Measurements from ENCODE around the gene EFNA1.

EFNA1 gene

DNA sequence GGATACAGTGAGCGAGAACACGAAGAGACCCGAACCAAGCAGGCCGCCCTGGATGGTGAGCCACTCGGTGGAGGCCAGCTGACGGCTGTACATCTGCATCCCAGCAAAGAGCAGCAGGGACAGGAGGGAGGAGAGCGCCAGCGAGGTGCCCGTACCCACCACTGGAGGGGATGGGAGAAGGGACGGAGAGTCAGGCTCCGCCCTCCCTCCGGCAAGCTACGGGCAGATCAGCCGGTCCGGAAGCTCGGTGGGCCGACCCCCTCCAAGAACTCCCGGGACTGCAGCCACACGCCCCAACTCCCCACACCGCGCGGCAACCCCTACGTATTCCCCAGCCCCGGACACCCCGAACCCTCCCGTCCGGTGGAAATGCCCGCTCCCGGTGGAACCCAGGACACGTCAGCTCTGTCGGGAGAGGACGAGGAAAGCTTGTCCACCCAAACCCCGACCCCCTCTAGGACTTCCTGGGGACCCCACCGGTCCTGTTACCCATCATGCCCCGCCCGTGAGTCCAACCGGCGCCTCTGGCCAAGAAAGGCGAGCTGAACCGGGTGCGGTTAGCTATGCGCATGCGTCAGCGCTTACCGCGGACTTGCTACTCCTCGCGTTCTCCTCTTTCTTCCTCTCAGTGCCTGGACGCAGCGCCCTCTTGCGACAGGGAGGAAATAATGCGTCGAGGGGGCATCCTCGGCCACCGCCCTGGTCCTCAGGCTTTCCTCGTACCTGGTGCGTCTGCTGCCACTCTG, 45.2 kb downstream of the EFNA1 start, which contains the start of gene KRTCAP2 (continued):
- TF ChIP-seq, protein P1, sequence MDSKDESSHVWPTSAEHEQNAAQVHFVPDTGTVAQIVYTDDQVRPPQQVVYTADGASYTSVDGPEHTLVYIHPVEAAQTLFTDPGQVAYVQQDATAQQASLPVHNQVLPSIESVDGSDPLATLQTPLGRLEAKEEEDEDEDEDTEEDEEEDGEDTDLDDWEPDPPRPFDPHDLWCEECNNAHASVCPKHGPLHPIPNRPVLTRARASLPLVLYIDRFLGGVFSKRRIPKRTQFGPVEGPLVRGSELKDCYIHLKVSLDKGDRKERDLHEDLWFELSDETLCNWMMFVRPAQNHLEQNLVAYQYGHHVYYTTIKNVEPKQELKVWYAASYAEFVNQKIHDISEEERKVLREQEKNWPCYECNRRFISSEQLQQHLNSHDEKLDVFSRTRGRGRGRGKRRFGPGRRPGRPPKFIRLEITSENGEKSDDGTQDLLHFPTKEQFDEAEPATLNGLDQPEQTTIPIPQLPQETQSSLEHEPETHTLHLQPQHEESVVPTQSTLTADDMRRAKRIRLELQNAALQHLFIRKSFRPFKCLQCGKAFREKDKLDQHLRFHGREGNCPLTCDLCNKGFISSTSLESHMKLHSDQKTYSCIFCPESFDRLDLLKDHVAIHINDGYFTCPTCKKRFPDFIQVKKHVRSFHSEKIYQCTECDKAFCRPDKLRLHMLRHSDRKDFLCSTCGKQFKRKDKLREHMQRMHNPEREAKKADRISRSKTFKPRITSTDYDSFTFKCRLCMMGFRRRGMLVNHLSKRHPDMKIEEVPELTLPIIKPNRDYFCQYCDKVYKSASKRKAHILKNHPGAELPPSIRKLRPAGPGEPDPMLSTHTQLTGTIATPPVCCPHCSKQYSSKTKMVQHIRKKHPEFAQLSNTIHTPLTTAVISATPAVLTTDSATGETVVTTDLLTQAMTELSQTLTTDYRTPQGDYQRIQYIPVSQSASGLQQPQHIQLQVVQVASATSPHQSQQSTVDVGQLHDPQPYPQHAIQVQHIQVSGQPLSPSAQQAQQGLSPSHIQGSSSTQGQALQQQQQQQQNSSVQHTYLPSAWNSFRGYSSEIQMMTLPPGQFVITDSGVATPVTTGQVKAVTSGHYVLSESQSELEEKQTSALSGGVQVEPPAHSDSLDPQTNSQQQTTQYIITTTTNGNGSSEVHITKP (tag by site-specific recombination; IDR thresholded peaks at IDR 0.05) = peak; percentile 69
- TF ChIP-seq, protein P2, sequence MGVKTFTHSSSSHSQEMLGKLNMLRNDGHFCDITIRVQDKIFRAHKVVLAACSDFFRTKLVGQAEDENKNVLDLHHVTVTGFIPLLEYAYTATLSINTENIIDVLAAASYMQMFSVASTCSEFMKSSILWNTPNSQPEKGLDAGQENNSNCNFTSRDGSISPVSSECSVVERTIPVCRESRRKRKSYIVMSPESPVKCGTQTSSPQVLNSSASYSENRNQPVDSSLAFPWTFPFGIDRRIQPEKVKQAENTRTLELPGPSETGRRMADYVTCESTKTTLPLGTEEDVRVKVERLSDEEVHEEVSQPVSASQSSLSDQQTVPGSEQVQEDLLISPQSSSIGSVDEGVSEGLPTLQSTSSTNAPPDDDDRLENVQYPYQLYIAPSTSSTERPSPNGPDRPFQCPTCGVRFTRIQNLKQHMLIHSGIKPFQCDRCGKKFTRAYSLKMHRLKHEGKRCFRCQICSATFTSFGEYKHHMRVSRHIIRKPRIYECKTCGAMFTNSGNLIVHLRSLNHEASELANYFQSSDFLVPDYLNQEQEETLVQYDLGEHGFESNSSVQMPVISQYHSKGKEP (tag by site-specific recombination; IDR thresholded peaks at IDR 0.05) = no peak
- TF ChIP-seq, protein P3, sequence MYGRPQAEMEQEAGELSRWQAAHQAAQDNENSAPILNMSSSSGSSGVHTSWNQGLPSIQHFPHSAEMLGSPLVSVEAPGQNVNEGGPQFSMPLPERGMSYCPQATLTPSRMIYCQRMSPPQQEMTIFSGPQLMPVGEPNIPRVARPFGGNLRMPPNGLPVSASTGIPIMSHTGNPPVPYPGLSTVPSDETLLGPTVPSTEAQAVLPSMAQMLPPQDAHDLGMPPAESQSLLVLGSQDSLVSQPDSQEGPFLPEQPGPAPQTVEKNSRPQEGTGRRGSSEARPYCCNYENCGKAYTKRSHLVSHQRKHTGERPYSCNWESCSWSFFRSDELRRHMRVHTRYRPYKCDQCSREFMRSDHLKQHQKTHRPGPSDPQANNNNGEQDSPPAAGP (tag by site-specific recombination; IDR thresholded peaks at IDR 0.05) = peak; percentile 59; the same call in 1 of the 2 replicates
- no peak for TF ChIP-seq ZNF157 (tag by site-specific recombination; IDR thresholded peaks at IDR 0.05)
- TF ChIP-seq ZNF140 (tag by site-specific recombination; IDR thresholded peaks at IDR 0.05) = no peak
- TF ChIP-seq CTCF (tag by site-specific recombination; IDR thresholded peaks at IDR 0.05) = peak; percentile 98
- TF ChIP-seq, protein P4, sequence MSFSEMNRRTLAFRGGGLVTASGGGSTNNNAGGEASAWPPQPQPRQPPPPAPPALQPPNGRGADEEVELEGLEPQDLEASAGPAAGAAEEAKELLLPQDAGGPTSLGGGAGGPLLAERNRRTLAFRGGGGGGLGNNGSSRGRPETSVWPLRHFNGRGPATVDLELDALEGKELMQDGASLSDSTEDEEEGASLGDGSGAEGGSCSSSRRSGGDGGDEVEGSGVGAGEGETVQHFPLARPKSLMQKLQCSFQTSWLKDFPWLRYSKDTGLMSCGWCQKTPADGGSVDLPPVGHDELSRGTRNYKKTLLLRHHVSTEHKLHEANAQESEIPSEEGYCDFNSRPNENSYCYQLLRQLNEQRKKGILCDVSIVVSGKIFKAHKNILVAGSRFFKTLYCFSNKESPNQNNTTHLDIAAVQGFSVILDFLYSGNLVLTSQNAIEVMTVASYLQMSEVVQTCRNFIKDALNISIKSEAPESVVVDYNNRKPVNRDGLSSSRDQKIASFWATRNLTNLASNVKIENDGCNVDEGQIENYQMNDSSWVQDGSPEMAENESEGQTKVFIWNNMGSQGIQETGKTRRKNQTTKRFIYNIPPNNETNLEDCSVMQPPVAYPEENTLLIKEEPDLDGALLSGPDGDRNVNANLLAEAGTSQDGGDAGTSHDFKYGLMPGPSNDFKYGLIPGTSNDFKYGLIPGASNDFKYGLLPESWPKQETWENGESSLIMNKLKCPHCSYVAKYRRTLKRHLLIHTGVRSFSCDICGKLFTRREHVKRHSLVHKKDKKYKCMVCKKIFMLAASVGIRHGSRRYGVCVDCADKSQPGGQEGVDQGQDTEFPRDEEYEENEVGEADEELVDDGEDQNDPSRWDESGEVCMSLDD (tag by site-specific recombination; IDR thresholded peaks at IDR 0.05) = peak; percentile 80
- no peak for TF ChIP-seq ZBTB21 (tag by site-specific recombination; IDR thresholded peaks at IDR 0.05)
- TF ChIP-seq ZNF521 (tag by site-specific recombination; IDR thresholded peaks at IDR 0.05) = no peak
- TF ChIP-seq ZFP37 (tag by site-specific recombination; IDR thresholded peaks at IDR 0.05) = peak; percentile 51; the same call in 1 of the 2 replicates
- TF ChIP-seq ZNF837 (tag by site-specific recombination; IDR thresholded peaks at IDR 0.05) = 0 out of 2 replicates have a peak, but pooled peaks have one; percentile 26
- no peak for TF ChIP-seq ZNF350 (tag by site-specific recombination; IDR thresholded peaks at IDR 0.05)
- no peak for TF ChIP-seq ZNF211 (tag by site-specific recombination; IDR thresholded peaks at IDR 0.05; ENCODE audit: low read depth)
- no peak for TF ChIP-seq BCL6B (tag by site-specific recombination; IDR thresholded peaks at IDR 0.05)
- peak; percentile 94 for TF ChIP-seq TRIM28 (IDR thresholded peaks at IDR 0.05; ENCODE audit: borderline replicate concordance, low read length)
- no peak for TF ChIP-seq PRDM1 (tag by site-specific recombination; IDR thresholded peaks at IDR 0.05)
- TF ChIP-seq ZNF394 (tag by site-specific recombination; IDR thresholded peaks at IDR 0.05; ENCODE audit: borderline replicate concordance) = peak; percentile 100
- peak; percentile 20; the same call in 1 of the 2 replicates for TF ChIP-seq ZNF561 (tag by site-specific recombination; IDR thresholded peaks at IDR 0.05; ENCODE audit: borderline replicate concordance)
- 0 out of 2 replicates have a peak, but pooled peaks have one; percentile 41 for TF ChIP-seq PATZ1 (tag by site-specific recombination; IDR thresholded peaks at IDR 0.05)
- no peak for TF ChIP-seq ZNF555 (tag by site-specific recombination; conservative IDR thresholded peaks at IDR 0.05)
- TF ChIP-seq ZNF843 (tag by site-specific recombination; IDR thresholded peaks at IDR 0.05) = 0 out of 2 replicates have a peak, but pooled peaks have one; percentile 9
- no peak for TF ChIP-seq ZNF184 (tag by site-specific recombination; IDR thresholded peaks at IDR 0.05)
- TF ChIP-seq ZNF596 (tag by site-specific recombination; IDR thresholded peaks at IDR 0.05) = no peak
- TF ChIP-seq KLF16 (tag by site-specific recombination; IDR thresholded peaks at IDR 0.05) = peak; percentile 51; the same call in 1 of the 2 replicates
- TF ChIP-seq SP3 (tag by site-specific recombination; IDR thresholded peaks at IDR 0.05) = peak; percentile 65

All from HEK293 (cell line).